Measurements from ENCODE around the gene MID1.

The MID1 gene

DNA sequence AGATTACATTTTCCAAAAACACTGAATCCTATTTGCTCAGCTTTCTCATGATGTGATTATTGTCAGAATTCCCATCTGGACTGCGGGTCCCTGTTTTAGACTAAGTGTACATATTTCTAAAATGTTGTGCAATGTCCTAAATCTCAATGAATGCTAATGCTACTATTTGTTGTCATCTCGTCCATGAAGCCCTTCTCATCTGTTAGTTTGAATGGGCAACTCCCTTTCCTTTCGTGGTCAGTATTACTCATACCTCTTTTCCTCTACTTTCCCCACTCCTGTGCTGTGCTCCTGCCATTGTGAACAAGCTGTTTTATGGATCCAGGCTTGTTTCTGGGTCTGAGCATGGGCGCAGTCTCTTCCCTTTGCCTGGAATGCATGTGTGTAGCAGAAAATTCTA lies 91.0 kb downstream of the MID1 start:
- DNase-seq (ENCODE audit: low spot score) = no peak

DNA sequence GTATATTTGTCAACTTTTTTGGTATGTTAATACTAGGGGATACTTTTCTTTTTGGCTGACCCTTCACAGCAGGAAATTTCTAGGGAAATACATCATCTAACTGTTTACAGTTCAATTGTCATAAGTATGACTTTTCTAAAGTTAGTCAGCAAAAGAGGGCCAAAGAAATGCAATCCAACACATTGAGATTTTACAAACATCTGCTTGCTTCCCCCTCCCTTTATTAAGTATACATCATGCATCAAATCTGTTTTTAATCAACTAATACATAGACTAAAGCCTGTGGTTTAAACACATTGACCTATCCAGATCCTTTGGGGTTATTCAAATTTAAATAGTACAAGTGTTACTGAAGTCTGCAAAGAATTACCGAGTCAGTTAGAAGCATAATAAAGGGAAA lies 93.9 kb downstream of the MID1 start:
- no peak for DNase-seq (ENCODE audit: low spot score)

DNA sequence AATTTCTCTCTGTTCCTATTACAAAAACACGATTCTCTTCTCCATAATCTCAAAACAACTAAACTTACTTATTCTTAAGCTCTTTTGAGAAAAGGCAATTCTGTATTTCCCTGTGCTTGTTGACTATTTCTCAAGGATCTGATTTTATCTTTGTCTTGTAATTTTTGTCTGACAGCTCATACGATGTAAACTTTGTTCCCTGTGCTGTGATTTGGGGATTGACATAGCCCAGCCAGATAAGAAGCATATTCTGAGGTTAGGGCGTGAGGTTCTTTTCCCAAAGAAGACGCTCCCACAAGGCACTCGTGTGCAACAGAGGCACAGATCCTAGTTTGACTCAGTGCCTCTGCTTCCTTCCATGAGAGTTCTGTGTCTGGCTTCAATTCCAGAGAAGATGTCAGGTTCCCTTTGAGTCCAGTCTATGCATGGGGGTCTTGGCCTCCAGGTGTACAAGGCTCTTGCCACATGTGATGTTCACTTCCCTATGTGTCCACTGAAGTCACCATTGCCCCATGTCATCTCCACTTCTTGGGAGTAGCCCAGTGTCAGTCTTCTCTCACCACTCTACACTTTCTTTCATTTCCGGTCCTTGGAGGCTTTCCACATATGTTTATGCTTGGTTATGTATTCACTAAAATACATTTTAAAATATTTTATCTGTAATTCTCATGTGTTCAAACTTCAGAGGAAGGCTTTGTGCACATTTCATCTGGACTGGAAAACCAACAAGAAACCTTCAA lies 94.8 kb downstream of the MID1 start:
- no peak for DNase-seq (ENCODE audit: low spot score)

DNA sequence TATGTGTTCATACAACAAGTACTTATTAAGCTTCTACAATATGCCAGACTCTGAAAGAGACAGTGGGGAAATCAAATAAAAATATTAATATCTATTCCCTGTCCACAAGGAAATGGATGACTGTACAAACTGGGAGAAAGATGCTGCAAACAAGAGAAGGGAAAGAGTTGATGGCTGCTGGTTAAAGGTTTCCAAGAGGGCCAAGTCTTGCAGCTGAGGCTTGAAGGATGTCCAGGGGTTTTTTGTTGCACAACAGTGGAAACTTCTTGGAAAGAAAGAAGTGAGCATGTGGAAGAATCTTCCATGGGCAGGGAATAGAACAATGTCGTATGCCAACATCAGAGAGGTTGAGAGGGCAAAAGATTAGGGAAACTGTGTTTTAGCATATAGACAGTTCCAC lies 95.8 kb downstream of the MID1 start:
- no peak for DNase-seq (ENCODE audit: low spot score)

DNA sequence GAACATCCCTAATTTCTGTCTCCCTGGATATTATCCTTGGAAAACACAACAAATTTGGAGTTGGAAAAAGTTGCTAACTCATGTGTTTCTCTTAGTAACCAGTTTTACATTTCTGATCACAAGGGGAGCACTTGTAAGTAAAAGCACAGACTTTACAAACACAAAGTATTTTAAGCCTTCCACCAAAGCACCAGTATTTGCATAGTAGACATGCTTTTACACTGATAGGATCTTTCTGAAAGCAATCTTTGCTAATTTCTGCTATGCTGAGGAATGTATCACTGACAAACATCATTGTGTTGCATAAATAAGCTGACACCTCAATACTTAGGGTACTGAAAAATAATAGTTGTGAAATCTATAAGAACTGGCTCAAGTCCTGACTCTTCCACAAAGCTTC lies 100.6 kb downstream of the MID1 start:
- DNase-seq (ENCODE audit: low spot score) = no peak

DNA sequence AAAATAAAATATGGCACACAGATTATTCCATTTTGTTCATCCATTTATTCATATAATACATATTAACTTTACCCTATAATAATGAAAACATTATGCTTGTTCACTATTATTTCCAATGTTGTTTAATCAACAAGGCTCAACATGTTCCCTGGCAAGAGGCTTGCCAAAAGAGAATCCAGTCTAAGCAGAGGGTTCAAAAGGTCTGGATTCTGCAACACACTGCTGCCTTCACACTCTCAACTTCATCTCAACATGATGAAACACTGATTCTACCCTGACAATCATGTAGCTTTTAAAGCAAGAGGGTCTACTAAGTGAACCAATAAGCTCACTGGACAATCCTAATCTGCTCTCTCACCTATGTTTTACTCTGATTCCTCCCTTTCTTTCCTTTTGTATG lies 101.1 kb downstream of the MID1 start:
- DNase-seq (ENCODE audit: low spot score) = no peak

DNA sequence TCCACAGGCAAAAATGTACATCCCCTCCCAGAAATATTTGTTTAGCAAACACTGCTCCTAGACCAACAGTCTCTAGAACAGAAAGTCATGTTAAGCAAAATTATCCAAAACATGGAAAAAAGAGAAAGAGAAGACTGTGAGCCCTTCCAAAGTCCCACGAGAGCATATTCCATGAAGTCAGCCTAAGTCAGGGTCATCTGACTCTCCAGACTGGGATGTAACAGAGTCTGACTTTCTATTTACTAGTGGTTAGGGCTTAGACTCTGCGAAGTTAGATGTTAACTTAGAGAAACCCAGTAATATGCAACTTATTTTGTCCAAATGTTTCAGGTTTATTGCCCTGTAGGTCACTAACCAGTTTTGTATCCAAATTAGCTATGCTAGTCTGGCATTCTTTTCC lies 102.3 kb downstream of the MID1 start:
- no peak for DNase-seq (ENCODE audit: low spot score)

DNA sequence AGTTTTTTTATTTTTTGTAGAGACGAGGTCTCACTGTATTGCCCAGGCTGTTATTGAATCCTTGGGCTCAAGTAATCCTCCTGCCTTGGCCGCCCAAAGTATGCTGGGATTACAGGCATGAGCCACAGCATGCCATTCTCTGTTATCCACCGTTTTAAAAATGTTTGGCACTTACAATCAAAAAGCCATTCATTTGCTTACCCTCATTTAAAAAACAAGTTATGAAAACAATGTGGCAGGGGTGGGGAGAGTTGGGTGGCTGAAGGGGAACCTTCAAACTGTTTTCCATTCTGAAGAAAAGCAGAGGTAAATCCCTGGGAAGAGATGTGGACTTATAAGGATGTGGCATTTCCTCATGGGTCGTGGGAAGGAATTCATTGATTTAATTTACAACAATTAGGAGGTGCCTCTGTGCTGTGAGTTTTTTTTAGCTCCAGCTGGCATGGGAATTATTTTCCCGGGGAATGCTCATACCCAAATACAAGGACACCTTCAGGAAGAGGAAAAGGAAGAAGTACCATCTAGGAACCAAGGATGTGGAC lies 103.5 kb downstream of the MID1 start:
- DNase-seq (ENCODE audit: low spot score) = no peak

DNA sequence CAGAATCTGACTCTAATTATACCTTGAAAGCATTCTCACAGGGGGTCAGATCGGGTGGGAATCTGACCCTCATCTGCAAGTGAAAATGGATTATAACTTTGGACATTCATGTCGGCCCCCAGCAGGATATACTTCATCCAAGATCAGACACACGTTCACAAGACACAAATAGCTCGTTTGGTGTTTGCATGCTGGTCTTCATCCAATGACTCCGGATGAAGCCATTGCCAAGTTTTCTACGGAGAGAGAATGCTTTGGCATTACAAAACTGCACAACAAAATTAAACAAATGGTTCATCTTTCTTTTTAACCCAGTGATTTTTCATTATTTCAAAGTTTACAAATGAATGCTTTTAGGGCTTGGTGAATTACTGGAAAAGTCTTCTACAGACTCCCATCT lies 105.5 kb downstream of the MID1 start:
- no peak for DNase-seq (ENCODE audit: low spot score)

DNA sequence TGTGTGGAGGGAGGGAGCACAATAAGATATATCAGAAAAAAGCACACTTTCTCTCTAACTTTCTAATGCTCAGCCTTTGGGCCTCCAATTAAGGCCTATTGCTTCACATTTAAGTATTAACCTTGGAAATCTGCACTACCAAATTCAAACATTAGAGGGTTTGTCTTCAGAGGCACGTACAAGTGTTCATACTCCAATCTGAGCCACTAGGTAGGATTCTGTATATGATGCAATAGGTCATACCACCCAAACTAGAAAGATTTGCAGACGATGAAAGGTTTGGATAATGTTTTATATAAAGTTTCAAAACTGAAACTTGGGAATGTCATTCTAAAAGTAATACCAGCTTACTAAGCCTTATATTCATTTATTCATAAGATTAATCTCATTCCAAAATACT lies 106.4 kb downstream of the MID1 start:
- DNase-seq (ENCODE audit: low spot score) = no peak

DNA sequence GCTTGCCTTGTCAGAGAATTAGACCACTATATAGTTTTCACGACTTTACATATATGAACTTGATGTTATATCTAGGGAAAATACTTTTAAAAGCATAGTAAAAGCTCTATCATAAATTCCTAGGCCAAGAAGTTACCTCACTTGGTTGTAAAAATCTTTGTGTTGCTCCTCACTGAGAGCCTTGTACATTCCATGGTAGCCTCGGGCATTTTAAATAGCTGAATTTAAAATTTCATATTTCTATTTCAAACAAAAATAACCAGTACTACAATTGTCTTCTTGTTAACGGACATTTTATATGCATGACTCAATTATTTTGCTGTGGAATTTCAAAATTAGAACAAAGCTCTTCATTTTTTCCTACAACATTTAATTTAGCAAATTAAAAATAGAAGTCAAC lies 107.6 kb downstream of the MID1 start:
- DNase-seq (ENCODE audit: low spot score) = no peak

DNA sequence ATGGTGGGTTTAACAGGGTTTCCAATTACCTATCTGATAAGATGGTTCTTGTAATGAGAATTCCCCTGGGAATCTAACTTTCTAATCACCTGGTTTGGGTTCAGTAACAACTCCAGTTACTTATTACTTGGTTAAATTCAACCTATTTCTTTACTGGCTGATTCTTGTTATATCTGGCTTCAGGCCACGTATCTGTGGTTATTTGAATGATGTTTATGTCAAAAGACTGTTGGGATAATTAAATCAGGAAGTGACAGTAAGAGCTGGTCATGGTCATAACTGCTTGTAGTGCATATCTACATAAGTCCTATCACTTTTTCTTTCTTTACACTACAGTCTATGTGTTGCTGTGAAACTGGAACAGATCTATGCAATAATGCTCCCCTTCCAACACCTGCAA lies 108.1 kb downstream of the MID1 start:
- DNase-seq (ENCODE audit: low spot score) = no peak

DNA sequence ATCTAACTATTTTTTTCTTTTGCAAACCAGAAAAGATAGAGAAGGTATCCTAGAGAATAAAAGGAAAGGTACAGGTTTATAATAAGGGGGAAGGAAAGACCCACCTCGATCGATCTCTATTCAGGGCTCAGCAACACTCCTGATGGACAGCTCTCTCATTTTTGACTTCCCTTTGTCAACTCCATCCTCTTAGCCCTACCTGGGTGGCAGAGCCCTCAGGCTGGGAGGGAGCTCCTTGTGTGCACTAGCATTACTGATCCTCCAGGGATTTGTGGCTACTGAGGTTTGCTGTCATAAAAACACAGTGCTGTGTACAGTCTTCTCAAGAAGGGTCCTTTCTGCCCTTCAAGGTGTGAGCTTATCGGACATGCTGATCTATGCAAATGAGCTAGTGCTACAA lies 111.0 kb downstream of the MID1 start:
- no peak for DNase-seq (ENCODE audit: low spot score)

DNA sequence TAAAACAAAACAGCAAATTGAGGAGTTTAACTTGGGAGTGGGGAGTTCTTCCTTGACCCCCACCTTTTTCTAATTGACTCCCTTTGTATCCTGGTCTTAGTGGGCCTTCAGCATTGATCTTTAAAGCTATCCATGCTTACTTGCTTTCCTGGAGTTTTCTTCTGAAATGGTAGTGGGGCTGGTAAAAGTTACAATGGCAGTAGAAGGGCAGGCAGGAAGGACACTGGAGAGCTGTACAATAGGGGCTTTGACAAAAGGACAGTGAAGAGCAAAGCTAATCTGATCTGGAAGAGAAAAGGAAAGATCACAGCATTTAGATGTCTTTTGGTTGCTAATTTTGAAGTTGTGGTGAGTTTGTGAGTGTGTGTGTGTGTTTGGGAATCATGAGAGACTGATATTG lies 111.5 kb downstream of the MID1 start:
- DNase-seq (ENCODE audit: low spot score) = no peak

DNA sequence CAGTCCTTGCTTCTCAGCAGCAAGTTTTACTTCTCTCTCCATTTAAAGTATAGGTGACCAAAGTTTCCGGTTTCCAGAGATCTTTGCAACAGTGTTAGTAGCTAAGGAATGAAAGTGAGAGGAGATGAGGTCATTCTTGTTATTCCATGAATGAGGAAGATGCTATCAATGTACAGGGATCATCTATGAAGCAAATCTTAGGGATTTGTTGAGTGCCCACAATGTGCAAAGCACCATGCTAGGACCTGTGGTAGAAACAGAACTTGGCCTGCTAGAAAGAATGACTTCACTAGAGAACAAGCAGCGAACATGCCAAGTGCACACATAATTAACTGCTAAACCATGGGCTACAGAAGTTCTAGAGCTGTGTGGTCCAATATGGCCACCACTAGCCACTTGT lies 112.5 kb downstream of the MID1 start:
- DNase-seq (ENCODE audit: low spot score) = no peak

DNA sequence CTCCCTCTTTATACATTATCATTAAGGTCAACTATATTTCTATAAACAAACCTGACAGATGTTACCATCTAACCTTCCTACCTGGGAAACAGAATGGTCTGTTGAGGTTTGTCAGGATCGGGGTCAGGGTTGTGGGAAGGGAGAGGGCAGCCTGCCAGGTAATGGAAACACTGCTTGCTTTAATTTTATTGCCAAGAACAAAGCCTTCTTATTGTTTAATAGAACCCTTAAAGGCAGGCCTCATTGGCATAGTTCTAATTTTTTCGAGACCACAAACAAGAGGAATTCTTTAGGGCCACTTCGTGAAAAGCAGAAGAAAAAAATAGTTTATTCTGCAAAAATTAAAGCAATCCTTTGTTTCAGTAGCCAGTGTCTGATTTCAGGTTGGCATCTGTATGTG lies 113.2 kb downstream of the MID1 start:
- DNase-seq (ENCODE audit: low spot score) = no peak

DNA sequence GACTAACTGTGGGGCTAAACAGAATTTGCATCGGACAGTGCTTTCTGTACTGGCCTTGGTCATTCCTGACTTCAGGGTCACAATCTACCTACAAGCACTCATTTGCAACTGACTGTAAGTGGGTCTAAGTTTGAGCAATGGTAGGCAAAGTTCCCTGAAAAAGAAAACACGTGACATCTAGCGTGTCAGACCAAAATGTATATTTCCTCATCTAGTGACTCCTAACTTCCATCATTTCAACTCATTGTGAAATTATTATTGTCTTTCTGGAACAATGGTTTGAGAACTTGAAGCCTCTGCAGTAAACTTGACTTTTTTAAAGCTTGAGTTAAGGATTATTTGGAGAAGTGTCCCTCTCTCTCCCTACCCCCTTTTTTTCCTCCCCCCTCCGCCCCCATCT lies 113.6 kb downstream of the MID1 start:
- DNase-seq (ENCODE audit: low spot score) = no peak

DNA sequence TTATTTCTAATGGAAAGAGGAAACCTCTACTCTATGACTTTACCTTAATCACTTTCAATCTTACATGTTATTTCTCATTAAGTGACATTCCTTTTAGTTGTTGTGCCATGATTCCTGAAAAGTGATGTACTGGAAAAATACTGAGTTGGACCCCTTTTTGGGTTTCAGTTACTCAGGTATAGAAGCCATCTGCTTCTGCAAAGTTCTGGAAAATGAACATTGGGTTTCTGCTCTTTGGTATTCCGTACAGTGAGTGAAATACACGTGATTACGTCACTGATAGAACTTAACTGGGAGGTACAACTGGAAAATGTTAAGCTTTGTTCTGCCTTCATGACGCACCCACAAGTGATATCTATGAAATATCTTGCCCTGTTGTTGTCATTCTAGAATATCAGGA lies 114.7 kb downstream of the MID1 start:
- DNase-seq (ENCODE audit: low spot score) = no peak

DNA sequence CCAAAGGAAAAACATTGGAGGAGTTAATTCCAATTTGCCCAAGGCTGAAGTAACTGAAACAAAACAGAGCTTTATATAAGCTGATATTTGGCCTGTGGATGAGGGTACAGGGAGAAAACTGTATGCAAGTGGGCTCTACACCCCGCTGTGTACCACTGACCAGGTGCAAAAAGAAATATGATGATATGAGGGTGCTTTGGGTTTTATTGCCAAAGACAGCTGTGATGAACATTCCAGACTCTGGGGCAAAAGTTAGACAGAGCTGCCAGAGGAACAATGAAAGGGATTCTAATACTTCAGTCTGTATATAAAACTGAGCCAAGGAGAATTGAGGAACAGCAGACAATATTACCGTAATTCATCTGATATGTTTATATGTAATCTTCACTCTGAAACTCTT lies 117.4 kb downstream of the MID1 start:
- no peak for DNase-seq (ENCODE audit: low spot score)

DNA sequence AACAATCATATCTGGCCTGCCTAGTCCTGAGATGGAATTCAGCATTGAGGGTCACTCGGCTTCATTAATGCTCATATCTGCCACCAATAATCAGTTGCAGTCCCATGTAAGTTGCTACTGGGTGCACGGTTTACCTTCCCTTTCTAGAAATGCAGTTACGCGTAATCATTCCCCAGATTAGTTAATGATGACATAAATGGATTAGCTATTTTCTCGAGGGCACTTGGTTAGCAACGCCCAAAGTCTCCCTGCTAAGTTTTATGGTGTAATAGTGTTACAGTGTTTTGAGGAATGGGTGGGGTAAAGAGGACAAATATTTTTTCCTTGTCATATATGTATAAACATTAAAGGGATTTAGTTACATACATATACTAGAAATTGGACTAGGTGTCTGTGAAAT lies 118.8 kb downstream of the MID1 start:
- DNase-seq (ENCODE audit: low spot score) = no peak

DNA sequence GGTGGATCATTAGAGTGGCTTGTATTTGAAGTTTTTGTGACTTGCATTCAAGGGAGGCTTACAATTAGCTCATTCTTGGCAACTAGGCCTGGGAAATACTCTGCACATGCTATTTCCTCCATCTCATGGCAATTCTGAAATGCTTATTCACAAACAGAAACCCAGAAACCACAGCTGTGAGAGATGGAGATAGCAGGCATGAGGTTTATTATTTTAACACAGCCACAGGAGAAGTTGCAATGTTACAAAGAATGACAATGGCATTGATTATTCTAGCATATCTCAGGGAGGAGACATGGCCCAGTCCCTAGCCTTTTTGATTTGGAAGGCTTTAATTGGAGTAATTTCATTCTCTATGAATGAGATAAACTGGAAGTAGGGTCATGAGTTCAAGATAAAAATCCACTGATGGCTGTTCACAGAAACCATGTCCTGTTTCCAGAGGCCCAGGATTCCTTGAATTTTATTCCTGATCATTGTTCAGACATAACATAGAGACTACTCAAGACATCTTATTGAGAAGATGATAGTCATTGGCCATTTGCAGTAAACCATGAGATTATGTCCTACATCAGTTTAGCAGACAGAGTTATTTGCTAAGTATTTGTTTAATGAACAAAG lies 123.9 kb downstream of the MID1 start:
- DNase-seq (ENCODE audit: low spot score) = peak; percentile 22

DNA sequence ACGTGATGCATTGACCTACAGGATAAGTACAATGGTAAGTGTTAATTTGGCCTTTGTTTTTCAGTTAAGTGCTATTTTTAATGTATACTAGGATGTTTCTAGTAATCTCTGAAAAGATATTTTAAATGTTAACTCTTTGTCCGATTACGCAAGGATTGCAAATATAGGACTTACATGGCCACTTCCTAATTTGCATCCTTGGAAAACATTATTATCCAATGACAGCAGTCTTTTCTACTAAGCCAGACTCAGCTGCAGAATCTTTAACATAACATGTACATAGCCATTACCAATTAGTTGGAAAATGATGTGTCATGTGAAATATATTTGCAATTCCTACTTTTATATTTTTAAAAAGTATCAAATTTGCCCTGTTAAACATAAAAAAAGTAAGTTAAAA lies 124.7 kb downstream of the MID1 start:
- no peak for DNase-seq (ENCODE audit: low spot score)

DNA sequence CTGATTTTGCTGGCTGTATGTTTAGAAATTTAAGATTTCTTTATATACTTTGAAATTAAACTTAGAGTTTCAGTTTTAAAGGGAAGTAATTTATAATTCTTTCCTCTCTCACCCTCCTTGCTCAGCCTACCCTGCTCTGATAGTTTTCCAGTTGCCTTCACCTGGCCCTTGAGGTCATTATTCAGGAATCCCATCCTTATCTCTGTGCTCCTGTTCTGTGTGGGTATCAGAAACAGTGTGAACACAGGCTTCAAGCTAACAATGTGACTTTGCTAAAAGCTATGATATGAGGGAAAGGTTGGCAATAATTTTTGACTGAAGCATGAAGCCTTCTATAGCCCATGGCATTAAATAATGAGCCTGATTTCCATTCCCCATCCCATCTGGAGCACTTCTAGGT lies 128.1 kb downstream of the MID1 start:
- DNase-seq (ENCODE audit: low spot score) = no peak

DNA sequence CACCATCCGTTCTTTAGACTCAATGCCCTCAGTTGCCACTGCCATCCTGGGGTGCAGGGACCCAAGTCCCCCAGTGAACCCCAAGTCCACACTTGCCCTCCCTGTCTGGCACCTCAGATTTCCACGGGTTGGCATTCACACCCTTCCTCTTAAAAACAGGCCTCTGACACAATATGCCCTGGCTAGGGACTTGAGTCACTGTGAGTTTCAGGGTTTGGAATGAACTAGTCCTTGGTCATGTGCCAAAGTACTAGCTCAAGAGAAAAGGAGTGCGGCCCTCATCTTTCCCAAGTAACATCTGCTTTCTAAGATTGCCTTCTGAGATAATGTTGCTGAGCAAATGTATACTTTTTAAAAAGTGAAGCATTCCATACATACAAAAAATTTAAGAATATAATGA lies 134.0 kb downstream of the MID1 start:
- DNase-seq (ENCODE audit: low spot score) = no peak

Measured in pons (tissue), 1 donor.